ENCODE measurements around the gene SCAF8.
"Not testable (repeated sequence)": the region's sequence is repeated elsewhere in the genome, so short reads cannot be mapped to it uniquely, and the experiment has no call there.

SCAF8 gene

DNA sequence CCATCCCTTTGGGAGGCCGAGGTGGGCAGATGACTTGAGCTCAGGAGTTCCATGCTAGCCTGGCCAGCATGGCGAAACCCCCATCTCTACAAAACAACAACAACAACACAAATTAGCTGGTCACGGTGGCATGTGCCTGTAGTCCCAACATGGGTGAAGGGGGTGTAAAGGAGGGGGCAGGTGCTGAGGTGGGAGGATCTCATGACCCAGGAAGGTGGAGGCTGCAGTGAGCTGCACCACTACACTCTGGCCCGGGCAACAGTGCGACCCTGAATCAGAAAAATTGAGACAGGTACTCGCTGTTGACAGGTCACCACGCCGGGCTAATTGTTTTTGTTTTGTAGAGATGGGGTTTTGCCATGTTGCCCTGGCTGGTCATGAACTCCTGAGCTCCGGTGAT is 4.2 kb downstream of the SCAF8 start:
- no peak for DNase-seq

DNA sequence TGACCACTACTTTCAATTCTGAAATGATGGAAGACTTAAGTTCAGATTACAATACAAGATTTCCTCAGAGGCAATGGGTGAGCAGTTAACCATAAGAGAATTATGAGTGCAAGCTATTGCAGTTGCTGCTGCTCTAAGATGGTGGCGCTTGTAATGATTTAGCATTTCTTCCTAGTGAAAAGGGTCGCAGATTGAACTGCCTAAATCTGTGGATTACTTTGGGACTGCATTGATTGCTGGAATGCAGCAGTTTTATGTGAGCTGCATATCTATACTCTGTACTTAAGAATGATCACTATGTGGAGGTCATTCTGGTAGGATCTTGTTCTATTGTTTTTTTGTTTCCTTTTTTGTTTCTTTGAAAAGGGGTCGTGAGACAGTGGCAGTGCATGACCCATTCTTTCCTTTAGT is 5.3 kb downstream of the SCAF8 start:
- no peak for DNase-seq

DNA sequence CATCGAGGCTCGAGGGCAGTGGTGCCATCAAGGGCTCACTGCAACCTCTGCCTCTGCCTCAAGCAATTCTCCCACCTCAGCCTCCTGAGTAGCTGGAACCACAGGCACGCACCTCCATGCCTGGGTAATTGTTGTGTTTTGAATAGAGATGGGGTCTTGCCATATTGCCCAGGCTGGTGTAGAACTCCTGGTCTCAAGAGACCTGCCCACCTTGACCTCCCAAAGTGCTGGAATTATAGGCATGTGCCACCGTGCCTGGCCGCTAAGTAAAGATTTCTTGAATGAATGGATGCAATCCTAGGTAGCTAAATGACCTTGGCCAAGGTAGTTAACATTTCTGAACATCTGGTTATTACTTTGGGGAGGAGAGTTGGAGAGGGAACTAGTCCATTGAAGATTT is 7.4 kb downstream of the SCAF8 start:
- DNase-seq: no peak

DNA sequence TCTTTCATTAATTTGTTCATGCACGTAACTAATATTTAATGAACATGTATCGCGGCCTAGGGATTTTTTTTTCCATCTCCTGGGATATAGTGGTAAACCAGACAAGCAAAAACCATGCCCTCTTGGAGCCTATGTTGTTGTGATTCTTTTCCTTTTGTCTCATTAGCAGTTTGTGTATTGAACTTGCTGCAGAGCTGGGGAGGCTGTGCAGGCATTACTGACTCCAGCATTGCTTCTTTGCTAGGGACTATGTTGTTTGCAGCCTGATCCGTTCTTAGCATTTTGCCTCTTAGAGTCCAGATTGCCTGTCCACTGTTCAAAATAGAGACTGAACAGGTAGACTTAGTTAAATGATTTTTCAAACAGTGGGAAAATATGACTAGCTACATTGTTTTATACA is 9.7 kb downstream of the SCAF8 start:
- DNase-seq: no peak

DNA sequence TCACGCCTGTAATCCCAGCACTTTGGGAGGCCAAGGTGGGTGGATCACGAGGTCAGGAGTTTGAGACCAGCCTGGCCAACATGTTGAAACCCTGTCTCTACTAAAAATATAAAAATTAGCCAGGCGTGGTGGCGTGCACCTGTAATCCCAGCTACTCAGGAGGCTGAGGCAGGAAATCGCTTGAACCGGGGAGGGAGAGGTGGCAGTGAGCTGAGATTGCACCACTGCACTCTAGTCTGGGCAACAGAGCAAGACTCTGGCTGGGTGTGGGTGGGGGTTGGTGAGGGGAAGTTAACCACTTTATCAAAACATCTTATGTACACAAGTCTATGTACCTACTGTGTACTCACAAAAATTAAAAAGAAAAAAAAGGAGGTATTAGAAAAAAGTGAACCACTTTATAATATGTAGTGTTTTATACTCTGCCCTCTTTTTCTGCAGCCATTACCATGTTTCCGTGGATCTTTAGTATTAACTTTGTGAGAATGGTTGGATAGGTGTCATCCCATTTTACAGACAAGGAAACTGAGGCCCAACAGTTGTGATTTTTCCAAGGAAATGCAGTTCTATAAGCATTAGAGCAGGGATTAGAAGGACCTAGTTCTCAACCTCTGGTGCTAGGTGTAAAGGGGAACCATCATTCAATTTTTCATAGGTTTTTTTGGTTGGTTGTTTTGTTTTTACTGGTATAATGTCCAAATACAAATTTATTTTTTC is 11.0 kb downstream of the SCAF8 start:
- not testable (repeated sequence) for DNase-seq

DNA sequence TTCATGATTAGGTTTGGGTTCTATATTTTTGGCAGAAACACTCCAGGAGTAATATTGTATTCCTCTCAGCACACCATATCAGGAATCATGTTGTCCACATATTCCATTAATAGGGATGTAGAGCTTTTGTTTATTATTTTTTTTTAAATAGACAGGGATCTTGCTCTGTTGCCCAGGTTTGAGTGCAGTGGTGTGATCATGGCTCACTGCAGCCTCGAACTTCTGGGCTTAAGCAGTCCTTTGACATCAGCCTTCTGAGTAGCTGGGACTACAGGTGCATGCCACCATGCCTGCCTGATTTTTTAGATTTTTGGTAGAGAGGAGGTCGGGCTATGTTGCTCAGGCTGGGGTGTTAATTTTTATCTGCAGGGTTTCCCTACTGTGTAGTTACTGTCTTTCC is 12.0 kb downstream of the SCAF8 start:
- DNase-seq: no peak

DNA sequence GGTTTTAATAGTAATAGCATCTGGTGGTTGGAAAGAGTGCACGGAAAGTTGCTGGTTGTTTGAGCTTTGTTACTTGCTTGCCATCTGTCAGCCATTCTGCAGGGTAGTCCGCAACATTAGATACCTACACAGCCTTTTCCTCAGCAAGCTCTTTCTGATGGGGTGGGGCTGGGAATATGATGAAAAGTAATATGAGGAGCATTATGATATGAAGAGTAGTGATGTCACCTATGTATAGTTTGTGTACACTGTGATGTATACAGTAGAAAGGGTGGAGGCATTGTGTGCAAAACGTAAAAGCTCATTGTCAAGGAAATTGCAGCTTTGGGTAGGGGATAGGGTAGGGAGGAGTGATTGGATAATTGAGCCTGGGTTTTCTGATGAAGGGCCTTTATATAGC is 16.1 kb downstream of the SCAF8 start:
- DNase-seq: no peak

DNA sequence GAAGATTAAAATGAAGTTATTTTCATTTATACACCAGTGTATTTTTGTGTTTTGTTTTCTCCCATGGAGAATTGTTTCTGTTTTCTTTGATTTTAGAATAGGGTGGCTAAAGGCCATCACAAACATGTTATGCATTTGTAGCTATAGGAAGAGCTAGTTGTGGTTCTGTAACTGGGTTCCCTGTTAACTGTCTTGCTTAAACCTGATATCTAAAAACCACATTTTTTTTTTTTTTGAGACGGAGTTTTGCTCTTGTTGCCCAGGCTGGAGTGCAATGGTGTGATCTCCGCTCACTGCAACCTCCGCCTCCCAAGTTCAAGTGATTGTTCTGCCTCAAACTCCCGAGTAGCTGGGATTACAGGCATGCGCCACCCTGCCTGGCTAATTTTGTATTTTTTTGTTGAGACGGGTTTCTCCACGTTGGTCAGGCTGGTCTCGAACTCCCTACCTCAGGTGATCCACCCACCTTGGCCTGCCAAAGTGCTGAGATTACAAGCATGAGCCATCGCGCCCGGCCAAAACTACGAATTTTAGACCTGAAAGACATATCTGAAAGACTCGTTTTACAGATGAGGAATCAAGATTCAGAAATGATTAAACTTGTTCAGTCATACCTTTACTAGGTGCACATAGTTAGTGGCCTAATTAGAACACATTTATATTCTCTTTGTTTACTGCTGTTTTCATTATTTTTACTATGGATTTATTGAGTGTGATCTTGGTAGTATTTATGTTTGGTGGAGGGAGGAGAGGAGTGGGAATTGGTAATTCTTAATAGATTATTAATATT is 18.0 kb downstream of the SCAF8 start:
- DNase-seq: no peak

DNA sequence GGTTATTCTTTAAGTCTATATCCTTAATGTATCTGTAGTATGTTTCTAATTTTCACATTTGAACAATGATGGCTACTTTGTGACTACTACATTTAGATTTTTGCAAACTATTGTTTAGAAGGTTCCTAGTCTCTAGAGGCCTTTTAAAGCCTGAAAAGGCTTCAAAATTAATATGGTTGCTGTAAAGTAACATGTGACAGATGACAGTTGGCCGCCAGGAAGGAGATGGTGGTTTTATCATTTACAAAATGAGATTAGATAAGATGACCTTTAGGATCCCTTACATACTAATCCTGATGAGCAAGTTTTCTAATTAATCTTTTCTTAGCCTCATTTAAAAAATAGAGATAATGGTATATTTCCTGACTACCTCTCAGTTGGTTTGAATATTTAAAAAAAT is 18.8 kb downstream of the SCAF8 start:
- DNase-seq: no peak

DNA sequence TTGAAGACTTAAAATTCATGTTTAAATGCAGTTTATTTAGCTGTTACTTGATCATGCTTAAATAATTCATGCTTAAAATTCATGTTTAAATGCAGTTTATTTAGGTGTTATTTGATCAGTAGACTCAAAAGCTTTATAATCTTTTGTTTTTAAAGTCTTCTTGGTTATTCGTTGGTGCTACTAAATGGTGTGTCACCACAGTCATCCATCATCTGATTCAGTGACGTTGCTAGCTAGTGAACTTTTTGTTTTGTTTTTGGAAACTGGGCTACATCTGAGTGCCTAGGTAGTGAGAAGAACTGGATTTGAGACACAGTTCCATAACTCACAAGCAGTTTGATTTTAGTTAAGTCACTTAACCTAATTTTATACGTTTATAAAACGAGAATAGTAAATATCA is 20.9 kb downstream of the SCAF8 start:
- DNase-seq: no peak

DNA sequence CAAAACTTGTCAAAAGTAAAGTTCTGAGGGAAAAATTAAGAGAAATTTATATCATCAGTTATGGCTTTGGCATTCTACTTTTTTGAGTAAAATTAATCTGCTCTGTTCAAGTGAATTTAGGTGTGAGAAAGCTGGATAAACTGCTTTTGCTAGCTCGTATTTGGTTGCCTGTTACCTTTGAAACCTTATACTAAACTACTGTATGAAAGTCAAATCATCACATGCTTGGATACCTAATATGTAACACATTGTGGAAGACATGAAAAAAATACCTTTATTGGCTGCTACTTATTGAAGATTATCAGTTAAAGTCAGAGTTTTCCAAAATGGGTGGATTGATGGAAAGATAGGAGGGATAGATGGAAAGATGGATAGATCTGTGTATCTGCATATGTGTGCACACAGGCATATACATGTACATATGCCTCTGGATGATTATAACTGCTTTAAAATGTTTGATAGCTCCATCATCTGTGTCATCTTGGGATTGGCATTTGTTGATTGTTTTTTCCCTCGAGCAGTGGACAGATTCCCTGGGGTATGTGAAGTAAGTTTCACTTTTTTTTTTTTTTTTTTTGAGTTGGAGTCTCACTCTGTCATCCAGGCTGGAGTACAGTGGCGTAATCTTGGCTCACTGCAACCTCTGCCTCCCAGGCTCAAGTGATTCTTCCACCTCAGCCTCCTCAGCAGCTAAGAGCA is 24.3 kb downstream of the SCAF8 start:
- DNase-seq: no peak

DNA sequence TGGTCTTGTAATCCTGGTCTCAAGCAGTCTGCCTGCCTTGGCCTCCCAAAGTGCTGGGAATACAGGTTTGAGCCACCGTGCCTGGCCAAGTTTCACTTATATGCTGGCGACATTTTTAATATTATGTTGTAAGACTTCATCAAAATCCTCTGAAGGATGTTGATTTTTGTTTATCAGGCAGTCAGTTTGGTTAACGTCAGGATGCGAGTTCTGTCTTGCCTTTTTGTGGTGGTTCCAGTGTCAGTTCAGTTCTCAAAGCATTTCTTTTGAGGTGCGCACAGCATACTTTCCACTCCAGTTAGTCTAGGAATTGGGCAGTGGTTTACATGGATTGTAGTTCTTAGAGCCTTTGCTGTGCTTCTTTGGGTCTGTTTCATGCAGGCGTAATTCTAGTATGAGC is 24.9 kb downstream of the SCAF8 start:
- no peak for DNase-seq

DNA sequence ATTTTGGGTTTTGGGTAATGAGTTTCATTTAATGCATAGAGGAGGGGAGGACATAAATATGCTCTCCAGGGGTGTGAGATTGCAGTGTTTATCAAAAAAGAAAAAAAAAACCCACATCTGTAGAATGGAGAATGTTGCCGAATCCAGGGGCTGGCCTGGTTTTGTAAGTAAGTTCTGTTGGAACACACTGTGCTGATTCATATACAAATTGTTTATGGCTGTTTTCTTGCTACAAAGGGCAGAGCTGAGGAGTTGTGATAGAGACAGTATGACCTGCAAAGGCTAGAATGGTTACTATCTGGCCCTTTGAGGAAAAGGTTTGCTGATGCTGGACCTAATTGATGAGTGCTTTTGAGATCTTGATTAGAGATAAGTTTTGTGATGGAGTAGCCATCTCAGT is 30.4 kb downstream of the SCAF8 start:
- DNase-seq: no peak

DNA sequence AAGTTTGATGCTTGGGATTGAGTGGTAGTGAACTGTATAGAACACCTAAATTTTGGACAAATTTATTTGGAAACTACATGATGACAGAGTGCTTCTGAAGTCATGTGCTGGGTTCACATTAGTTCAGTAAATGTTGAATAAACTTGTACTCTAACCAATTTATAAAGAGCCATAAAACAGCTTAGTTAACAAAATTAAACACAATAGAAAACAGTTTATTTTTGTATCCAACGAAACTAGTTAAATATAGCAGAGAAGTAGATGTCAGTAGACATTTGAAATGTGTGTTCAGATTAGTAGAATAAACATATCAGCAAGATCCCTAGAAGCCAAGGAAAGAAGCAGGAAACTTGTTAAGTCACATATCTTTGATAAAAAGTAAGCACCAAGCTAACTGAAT is 32.1 kb downstream of the SCAF8 start:
- DNase-seq: no peak

DNA sequence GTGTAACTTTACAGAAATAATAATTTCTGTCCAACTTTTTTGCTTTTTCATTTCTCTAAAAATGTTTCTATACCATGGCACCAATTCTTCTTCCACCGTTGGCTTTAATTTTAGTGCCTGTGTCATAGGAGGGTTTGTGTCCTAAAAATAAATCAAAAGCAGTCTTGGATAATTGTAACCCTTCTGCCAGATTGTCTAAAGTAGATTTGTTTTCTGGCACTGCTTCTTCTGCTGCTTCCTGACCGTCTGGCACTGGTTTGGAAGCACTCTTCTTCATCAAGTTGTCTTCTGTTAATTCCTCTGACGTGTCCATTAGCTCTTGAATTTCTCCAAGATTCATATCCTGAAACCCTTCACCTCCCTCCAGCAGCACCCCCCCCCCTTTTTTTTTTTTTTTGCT is 33.1 kb downstream of the SCAF8 start:
- no peak for DNase-seq

DNA sequence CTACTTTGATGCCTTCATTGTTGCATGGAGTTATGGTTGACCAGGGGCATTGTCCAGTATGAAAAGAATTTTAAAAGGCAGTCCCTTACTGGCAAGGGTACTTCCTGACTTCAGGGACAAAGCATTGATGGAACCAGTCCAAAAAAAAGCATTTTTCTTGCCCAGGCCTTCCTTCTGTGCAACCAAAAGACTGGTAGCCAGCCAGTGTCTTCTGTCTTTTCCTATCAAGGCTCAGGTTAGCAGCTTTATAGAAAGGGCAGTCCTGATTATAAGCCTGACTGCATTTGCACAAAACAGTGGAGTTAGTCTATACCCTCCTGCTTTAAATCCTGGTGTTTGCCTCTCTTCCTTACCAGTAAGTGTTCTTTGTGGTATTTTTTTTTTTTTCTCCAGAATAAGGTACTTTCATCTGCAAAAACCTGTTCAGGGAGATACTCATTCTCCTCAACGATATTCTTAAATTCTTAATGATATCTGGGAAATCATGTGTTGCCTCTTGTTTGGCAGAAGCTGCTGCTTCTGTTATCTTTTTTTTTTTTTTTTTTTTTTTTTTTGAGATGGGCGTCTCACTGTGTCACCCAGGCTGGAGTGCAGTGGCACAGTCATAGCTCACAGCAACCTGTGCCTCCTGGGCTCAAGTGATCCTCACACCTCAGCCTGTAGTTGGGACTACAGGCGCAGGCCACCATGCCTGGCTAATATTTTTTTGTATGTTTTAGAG is 33.9 kb downstream of the SCAF8 start:
- DNase-seq: no peak

DNA sequence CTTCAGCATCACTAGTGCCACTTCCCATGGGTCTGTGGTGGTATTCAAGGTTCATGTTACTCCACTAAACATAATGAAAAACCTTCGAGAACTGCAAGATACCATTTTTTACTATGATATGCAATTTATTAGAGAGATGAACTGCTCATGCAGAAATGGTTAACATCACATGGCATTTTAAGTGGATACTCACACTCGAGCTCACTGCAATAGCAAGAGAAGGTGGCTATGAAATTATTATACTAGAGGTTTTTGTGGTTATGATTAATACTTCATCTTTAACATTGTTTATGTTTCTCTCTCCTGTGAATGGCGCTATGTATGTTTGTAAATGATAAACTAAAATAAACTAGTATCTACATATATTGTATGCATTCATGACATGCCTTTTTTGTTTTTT is 35.1 kb downstream of the SCAF8 start:
- no peak for DNase-seq

DNA sequence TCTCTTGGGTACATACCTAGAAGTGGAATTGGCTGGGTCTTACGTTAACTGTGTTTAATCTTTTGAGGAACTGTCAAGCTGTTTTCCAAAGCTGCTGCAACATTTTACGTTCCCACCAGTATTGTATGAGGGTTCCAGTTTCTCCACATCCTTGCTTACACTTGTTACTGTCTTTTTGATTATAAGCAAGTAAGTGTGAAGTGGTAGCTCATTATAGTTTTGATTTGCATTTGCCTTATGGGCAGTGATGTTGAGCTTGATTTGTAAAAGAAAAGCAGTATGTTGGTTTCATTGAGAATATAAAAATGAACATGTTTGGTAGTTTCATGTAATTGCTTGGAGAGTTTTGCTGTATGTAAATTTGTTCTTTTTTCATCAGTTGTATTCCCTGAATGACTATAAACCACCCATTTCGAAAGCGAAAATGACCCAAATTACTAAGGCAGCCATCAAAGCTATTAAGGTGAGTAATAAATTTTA is 40.4 kb downstream of the SCAF8 start:
- no peak for DNase-seq

DNA sequence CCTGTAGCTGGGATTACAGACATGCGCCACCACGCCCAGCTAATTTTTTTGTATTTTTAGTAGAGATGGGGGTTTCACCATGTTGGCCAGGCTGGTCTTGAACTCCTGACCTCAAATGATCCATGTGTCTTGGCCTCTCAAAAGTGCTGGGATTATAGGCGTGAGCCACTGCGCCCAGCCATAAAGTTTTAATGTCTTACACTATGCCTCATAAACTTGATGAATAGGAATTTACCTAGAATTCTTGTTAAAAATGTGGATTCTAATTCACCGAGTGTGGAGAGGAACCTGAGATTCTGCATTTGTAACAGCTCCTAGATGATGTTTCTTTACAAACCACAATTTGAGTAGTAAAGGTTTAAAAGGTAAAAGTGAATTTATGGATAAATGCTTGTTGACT is 45.9 kb downstream of the SCAF8 start:
- not testable (repeated sequence) for DNase-seq

DNA sequence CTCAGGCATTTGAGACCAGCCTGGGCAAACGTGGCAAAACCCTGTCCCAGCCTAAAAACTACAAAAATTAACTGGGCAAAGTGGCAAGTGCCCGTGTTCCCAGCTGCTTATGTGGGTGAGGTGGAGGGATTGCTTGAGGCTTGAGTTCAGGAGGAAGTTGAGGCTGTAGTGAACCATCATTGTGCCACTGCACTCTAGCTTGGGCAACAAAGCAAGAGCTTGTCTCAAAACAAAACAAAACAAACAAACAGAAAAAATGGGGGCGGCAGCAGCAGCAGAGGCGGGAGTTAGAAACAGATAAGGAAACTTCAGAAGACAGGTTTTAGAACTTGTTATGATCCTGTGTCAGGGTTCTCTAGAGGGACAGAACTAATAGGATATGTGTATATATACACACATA is 49.0 kb downstream of the SCAF8 start:
- DNase-seq: no peak

DNA sequence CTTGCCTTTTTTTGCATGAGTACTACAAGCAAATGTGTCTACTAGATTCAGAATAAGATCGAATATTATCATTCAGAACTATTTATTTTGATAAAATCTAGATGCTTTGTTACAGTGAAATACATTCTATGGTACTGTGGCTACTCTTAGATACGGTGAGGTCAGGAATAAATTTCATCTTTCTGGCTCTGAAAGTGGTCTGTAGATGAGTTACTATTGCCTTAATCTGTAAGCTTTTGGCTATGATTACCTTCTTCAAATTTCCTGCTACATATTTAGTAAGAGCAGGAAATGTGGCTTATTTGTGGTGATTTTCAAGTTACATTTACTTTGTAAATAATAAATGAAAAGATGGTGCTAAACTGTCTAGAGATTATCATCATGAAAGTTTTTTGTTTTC is 50.0 kb downstream of the SCAF8 start:
- no peak for DNase-seq

DNA sequence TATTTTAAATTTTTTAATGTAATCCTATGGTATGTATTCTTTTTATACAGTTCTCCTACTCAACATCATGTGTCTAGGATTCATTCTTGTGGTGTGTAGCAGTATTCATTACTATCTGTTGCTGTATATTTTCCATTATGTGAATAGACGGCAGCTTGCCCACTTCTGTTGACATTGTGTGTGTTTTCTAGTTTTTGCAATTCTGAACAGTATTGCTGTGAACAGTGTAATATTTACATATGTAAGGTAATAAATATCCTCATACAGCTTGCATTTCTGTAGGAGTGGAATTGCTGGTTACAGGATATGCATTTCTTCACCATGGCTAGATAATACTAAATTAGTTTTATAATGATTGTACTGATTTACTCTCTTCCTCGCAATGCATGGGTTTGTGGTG is 51.9 kb downstream of the SCAF8 start:
- DNase-seq: no peak

DNA sequence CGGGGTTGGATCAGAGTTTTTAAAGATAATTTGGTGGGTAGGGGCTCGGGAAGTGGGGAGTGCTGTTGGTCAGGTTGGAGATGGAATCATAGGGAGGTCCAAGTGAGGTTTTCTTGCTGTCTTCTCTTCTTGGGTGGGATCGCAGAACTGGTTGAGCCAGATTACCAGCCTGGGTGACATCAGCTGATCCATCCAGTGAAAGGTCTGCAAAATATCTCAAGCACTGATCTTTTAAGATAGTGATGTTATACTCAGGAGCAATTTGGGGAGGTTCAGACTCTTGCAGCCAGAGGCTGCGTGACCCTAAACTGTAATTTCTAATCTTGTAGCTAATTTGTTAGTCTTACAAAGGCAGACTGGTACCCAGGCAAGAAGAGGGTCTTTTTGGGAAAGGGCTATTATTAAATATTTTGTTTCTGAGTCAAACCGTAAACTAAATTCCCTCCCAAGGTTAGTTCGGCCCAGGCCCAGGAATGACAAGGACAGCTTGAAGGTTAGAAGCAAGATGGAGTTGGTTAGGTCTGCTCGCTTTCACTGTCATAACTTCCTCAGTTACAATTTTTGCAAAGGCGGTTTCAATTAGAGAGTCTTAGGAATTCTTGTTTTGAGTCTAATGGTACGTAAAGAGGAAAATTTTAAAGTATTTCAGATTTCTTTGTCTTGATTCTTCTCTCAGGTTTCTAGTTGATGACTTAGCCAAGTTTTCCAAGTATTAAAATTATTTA is 53.1 kb downstream of the SCAF8 start:
- no peak for DNase-seq
